Keratinocyte (primary cell): ENCODE results near the gene SRM. TPM values are rescaled to one million over a fixed set of nuclear protein-coding genes. Genes with fewer than 3 reads are reported as not detected.
"Not testable (repeated sequence)": the region's sequence is repeated elsewhere in the genome, so short reads cannot be mapped to it uniquely, and the experiment has no call there.

ENCODE experiments used
- DNase-seq: peaks from one replicate; pipeline ENCODE4 v3.0.0-alpha.2; 2011; ENCODE audit warnings: low read depth, missing footprints, low spot score
- FAIRE-seq: peaks from 2 replicates; lab custom pipeline; 2011; peaks lifted over from hg19 to GRCh38; lab: Jason Lieb, UNC
- H2AFZ ChIP-seq: 2 replicates; pipeline ENCODE4 v1.6.0; 2012; ENCODE audit warnings: low read length, control low read depth, inconsistent platforms; ENCODE audit not compliant: control insufficient read depth
- H3K27ac ChIP-seq: 2 replicates; pipeline ENCODE4 v1.5.1; 2011; ENCODE audit warnings: low read length; ENCODE audit not compliant: control insufficient read depth, insufficient read depth
- H3K27me3 ChIP-seq: 3 replicates; pipeline ENCODE4 v1.6.0; 2011; ENCODE audit warnings: low read length; ENCODE audit not compliant: control insufficient read depth, insufficient read depth; ENCODE audit errors: extremely low read depth
- H3K36me3 ChIP-seq, 2 experiments: 2 replicates in 1 of 2; 3 replicates in 1 of 2; pipeline ENCODE4 v1.5.1; 2011; ENCODE audit warnings: low read length in 2 of 2, mild to moderate bottlenecking in 1 of 2; ENCODE audit not compliant: control insufficient read depth in 2 of 2, insufficient read depth in 2 of 2; ENCODE audit errors: extremely low read depth in 1 of 2
- H3K4me1 ChIP-seq: 3 replicates; pipeline ENCODE4 v1.5.1; 2011; ENCODE audit warnings: low read length; ENCODE audit not compliant: control insufficient read depth, insufficient read depth; ENCODE audit errors: extremely low read depth
- H3K4me2 ChIP-seq: 3 replicates; pipeline ENCODE4 v1.6.0; 2011; ENCODE audit warnings: low read depth, low read length; ENCODE audit not compliant: control insufficient read depth, insufficient read depth; ENCODE audit errors: extremely low read depth
- H3K4me3 ChIP-seq, 3 experiments: fragments of 200-600 bp in 1 of 3; sonication (generic) in 1 of 3; 2 replicates in 2 of 3; 3 replicates in 1 of 3; pipeline ENCODE4 v1.5.1; 2011 to 2016; ENCODE audit warnings: low read length in 3 of 3, mild to moderate bottlenecking in 3 of 3, control low read depth in 2 of 3, inconsistent platforms in 1 of 3, low read depth in 1 of 3, mixed read lengths in 1 of 3, mixed run types in 1 of 3, moderate library complexity in 1 of 3; ENCODE audit not compliant: control insufficient read depth in 2 of 3, insufficient read depth in 2 of 3; ENCODE audit errors: extremely low read depth in 1 of 3
- H3K79me2 ChIP-seq: 2 replicates; pipeline ENCODE4 v1.6.0; 2012; ENCODE audit warnings: low read length; ENCODE audit not compliant: control insufficient read depth, insufficient read depth
- H3K9ac ChIP-seq: 3 replicates; pipeline ENCODE4 v1.6.0; 2011; ENCODE audit warnings: low read length; ENCODE audit not compliant: control insufficient read depth, insufficient read depth; ENCODE audit errors: extremely low read depth
- H3K9me1 ChIP-seq: 3 replicates; pipeline ENCODE4 v1.6.0; 2011; ENCODE audit warnings: low read length; ENCODE audit not compliant: control insufficient read depth, insufficient read depth; ENCODE audit errors: extremely low read depth
- H3K9me3 ChIP-seq: 2 replicates; pipeline ENCODE4 v1.5.1; 2012; ENCODE audit warnings: low read depth, low read length; ENCODE audit not compliant: control insufficient read depth
- H4K20me1 ChIP-seq: 3 replicates; pipeline ENCODE4 v1.6.0; 2011; ENCODE audit warnings: low read length; ENCODE audit not compliant: control insufficient read depth, insufficient read depth; ENCODE audit errors: extremely low read depth
- CTCF ChIP-seq, 3 experiments: IDR thresholded peaks in 1 of 3; conservative IDR thresholded peaks in 1 of 3; optimal IDR thresholded peaks in 1 of 3; 2 replicates in 2 of 3; 3 replicates in 1 of 3; pipeline versions ENCODE3 to v1.5.1; 2011; ENCODE audit warnings: low read length in 3 of 3, mild to moderate bottlenecking in 3 of 3, moderate library complexity in 2 of 3, control low read depth in 1 of 3, inconsistent platforms in 1 of 3; ENCODE audit not compliant: insufficient read depth in 2 of 3; ENCODE audit errors: extremely low read depth in 1 of 3
- EZH2 ChIP-seq: IDR thresholded peaks from one replicate; pipeline ENCODE4 v1.6.1; 2012; ENCODE audit warnings: inconsistent platforms, mild to moderate bottlenecking, low read length, moderate library complexity
- dilution Hi-C: fragments of 300-500 bp; cut with MboI; formaldehyde crosslinking; loops from one replicate; pipeline ENCODE4 v1.7.0; 2020; ENCODE audit warnings: low sequenced_read_pairs; ENCODE audit not compliant: extremely low pct_ligation_motif_present
- polyA plus RNA-seq, 5 experiments: library from polyadenylated mRNA; depleted of rRNA in 3 of 5; stranded (reverse) in 3 of 5; stranded (forward) in 1 of 5; unstranded in 1 of 5; fragments of >200 nt; gene quantifications; 1 replicate in 1 of 5; 2 replicates in 3 of 5; 3 replicates in 1 of 5; pipeline versions ENCODE4 v1.2.1 to v1.2.3, GENCODE V29; 2011 to 2012; ENCODE audit warnings: missing spikeins in 2 of 5, low read depth in 1 of 5, low replicate concordance in 1 of 5

Gene SRM
- polyA plus RNA-seq, 1 donor (not counting 4 experiments of a cell fraction or from before 2014, with no cell fraction given) = 32.8 TPM

DNA sequence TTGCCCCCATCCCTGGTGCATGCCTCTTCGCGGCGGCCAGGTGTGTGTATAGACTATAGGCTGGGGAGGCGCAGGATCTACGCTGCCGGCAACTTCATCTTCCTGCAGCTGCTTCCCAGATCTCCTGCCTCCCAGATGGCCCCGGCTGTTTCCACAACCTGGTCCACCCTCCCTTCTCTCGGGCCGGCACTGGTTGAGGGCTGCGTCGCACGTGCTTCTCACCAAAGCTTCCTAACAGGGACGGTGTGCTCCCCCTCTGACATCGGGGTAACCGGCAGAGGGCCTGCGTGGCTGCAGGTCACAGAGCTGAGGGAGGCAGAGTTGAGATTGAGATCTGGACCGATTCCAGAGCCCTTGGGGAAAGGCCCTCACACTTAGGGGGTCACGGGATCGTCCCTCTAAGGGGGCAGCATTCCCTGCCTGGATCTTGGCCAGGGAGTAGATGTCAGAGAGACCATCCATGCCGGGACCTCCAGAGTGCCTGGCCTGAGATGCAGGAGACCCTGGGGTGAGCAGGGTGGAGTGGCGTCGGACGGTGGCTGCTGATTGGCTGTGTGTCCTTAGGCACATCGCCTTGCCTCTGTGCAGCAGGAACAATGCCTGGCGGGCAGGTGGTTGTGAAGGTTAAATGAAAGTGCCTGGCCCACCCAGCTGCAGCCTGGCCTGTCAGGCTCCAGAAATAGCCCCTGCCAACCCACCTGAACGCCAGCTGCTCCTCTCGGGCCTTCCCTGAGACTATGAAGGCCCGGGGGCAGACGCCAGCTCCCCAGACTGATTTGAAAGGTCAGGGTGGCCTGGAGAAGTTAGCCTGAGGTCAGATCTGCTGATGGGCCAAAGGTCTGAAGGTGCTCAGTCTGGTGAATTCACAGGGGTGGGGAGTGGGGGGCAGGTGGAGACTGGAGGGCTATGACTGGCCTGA is 6.7 kb downstream of the SRM start:
- Histone ChIP-seq H3K4me1 (peaks cover 6% of the 10 kb centered on the region), H3K4me2 (no peak overlapping the region), H3K9ac (no peak overlapping the region), H3K27me3 (no peaks in the 10 kb centered on the region), H3K9me3 (no peaks in the 10 kb centered on the region), H2AFZ (no peak overlapping the region), H4K20me1 (peaks cover 2% of the 10 kb centered on the region), H3K79me2 (peaks cover 3% of the 10 kb centered on the region), H3K27ac (no peak overlapping the region), H3K36me3 (peaks cover 11 to 16% of the 10 kb centered on the region in 2 experiments), H3K4me3 (no peak overlapping the region), H3K9me1 (no peaks in the 10 kb centered on the region)
- FAIRE-seq = no peak
- dilution Hi-C loops = no loop called here
- no peak for DNase-seq
- TF ChIP-seq CTCF (optimal IDR thresholded peaks at IDR 0.05 in 1 of 3, IDR thresholded peaks at IDR 0.05 in 1 of 3, conservative IDR thresholded peaks at IDR 0.05 in 1 of 3; ENCODE audit: extremely low read depth in 1 of 3, insufficient read depth in 2 of 3, low read length in 3 of 3) = no peak
- TF ChIP-seq EZH2 = no peak

GRCh38 chr1:11051781-11052511 is 7.9 kb downstream of the SRM start:
- Histone ChIP-seq H3K4me3 (no peak overlapping the region), H3K9me3 (no peaks in the 10 kb centered on the region), H3K27me3 (no peaks in the 10 kb centered on the region), H3K4me2 (no peak overlapping the region), H3K4me1 (peaks cover 3% of the 10 kb centered on the region), H4K20me1 (peaks cover 2% of the 10 kb centered on the region), H3K9ac (no peak overlapping the region), H3K27ac (no peak overlapping the region), H3K36me3 (peaks cover 9 to 11% of the 10 kb centered on the region in 2 experiments), H2AFZ (no peak overlapping the region), H3K9me1 (no peaks in the 10 kb centered on the region), H3K79me2 (no peaks in the 10 kb centered on the region)
- no peak for TF ChIP-seq CTCF (optimal IDR thresholded peaks at IDR 0.05 in 1 of 3, IDR thresholded peaks at IDR 0.05 in 1 of 3, conservative IDR thresholded peaks at IDR 0.05 in 1 of 3; ENCODE audit: extremely low read depth in 1 of 3, insufficient read depth in 2 of 3, low read length in 3 of 3)
- no peak for TF ChIP-seq EZH2
- no peak for DNase-seq
- FAIRE-seq = no peak
- dilution Hi-C loops = no loop called here

- DNase-seq, H3K9me1 ChIP-seq, H3K27ac ChIP-seq, H3K79me2 ChIP-seq, H2AFZ ChIP-seq, H4K20me1 ChIP-seq, H3K4me2 ChIP-seq, H3K9ac ChIP-seq, FAIRE-seq, H3K4me3 ChIP-seq, H3K9me3 ChIP-seq, H3K36me3 ChIP-seq, dilution Hi-C loops, H3K27me3 ChIP-seq, H3K4me1 ChIP-seq: not testable (repeated sequence)
Observed at GRCh38 chr1:11051121-11051520, 8.7 kb downstream of the SRM start.
